GM23338 (cell line): Measurements from ENCODE around the gene STK32C. TPM values are rescaled to one million over a fixed set of nuclear protein-coding genes. Genes with fewer than 3 reads are reported as not detected.

ENCODE experiments used
- ATAC-seq: fragments of 200-7000 bp; cut with Tn5 transposase; 3 replicates; pipeline ENCODE4 v1.9.1; 2020
- DNase-seq: peaks from one replicate; pipeline ENCODE4 v3.0.0-alpha.2; 2015; ENCODE audit warnings: low spot score
- H2AFZ ChIP-seq: fragments of 200-600 bp; sonication (generic); 2 replicates; pipeline ENCODE4 v1.8.0; 2016; ENCODE audit warnings: antibody characterized with exemption, mild to moderate bottlenecking, moderate library complexity
- H3F3A ChIP-seq: fragments of 200-600 bp; sonication (generic); replicated peaks from 2 replicates; pipeline ENCODE4 v1.8.0; 2017; ENCODE audit warnings: antibody characterized with exemption, mixed run types, low read depth
- H3K27ac ChIP-seq: fragments of 200-600 bp; sonication (generic); 2 replicates; pipeline ENCODE4 v1.6.1; 2016; ENCODE audit warnings: low read depth
- H3K27me3 ChIP-seq: fragments of 200-600 bp; sonication (generic); 2 replicates; pipeline ENCODE4 v1.8.0; 2016; ENCODE audit warnings: mild to moderate bottlenecking, mixed run types, moderate library complexity; ENCODE audit not compliant: insufficient read depth
- H3K36me3 ChIP-seq: fragments of 200-600 bp; sonication (generic); 2 replicates; pipeline ENCODE4 v1.8.0; 2016; ENCODE audit warnings: mild to moderate bottlenecking; ENCODE audit not compliant: insufficient read depth
- H3K4me1 ChIP-seq: fragments of 200-600 bp; sonication (generic); 2 replicates; pipeline ENCODE4 v1.8.0; 2016; ENCODE audit warnings: mild to moderate bottlenecking, moderate library complexity; ENCODE audit not compliant: insufficient read depth
- H3K4me2 ChIP-seq: fragments of 200-600 bp; sonication (generic); 2 replicates; pipeline ENCODE4 v1.7.1; 2017; ENCODE audit warnings: mixed run types
- H3K4me3 ChIP-seq: fragments of 200-600 bp; sonication (generic); 2 replicates; pipeline ENCODE4 v1.6.1; 2016; ENCODE audit warnings: mixed run types
- H3K79me2 ChIP-seq: fragments of 200-600 bp; sonication (generic); replicated peaks from 2 replicates; pipeline ENCODE4 v1.8.0; 2017; ENCODE audit warnings: mild to moderate bottlenecking; ENCODE audit not compliant: insufficient read depth
- H3K9me2 ChIP-seq: fragments of 200-600 bp; sonication (generic); 2 replicates; pipeline ENCODE4 v1.8.0; 2017; ENCODE audit not compliant: insufficient read depth
- H4K20me1 ChIP-seq: fragments of 200-600 bp; sonication (generic); replicated peaks from 2 replicates; pipeline ENCODE4 v1.8.0; 2017; ENCODE audit warnings: mild to moderate bottlenecking; ENCODE audit not compliant: insufficient read depth
- H3K27ac Mint-ChIP-seq: 2 replicates; pipeline ENCODE4 v1.8.0; 2020; ENCODE audit warnings: inconsistent platforms, mild to moderate bottlenecking, moderate library complexity, mixed read lengths
- H3K27me3 Mint-ChIP-seq: 3 replicates; pipeline ENCODE4 v1.8.0; 2022; ENCODE audit warnings: low read depth, mild to moderate bottlenecking, moderate library complexity, mixed read lengths, inconsistent platforms; ENCODE audit not compliant: insufficient read depth, poor library complexity
- H3K36me3 Mint-ChIP-seq: 3 replicates; pipeline ENCODE4 v1.8.0; 2021; ENCODE audit warnings: low read depth, mild to moderate bottlenecking, inconsistent platforms, moderate library complexity, mixed read lengths
- H3K4me1 Mint-ChIP-seq: 3 replicates; pipeline ENCODE4 v1.8.0; 2020; ENCODE audit warnings: mild to moderate bottlenecking, inconsistent platforms, mixed read lengths
- H3K4me3 Mint-ChIP-seq: 3 replicates; pipeline ENCODE4 v1.8.0; 2021; ENCODE audit warnings: moderate library complexity, mild to moderate bottlenecking, inconsistent platforms, mixed read lengths
- H3K9me3 Mint-ChIP-seq: 3 replicates; pipeline ENCODE4 v1.8.0; 2020; ENCODE audit warnings: moderate library complexity, mild to moderate bottlenecking, inconsistent platforms, mixed read lengths
- CREB1 ChIP-seq: fragments of 250-450 bp; sonication (Bioruptor Pico); IDR thresholded peaks from 2 replicates; pipeline ENCODE4 v1.5.0; 2020; ENCODE audit warnings: low read depth, mild to moderate bottlenecking, moderate library complexity
- EZH2 ChIP-seq: fragments of 200-600 bp; sonication (generic); IDR thresholded peaks from one replicate; pipeline ENCODE4 v1.8.0; 2017; ENCODE audit warnings: antibody characterized with exemption, mild to moderate bottlenecking, low read depth; ENCODE audit not compliant: unreplicated experiment
- EZH2phosphoT487 ChIP-seq: fragments of 200-600 bp; sonication (generic); IDR thresholded peaks from one replicate; pipeline ENCODE4 v1.8.1; 2018; ENCODE audit warnings: antibody characterized with exemption; ENCODE audit not compliant: unreplicated experiment
- JUNB ChIP-seq: IDR thresholded peaks from one replicate; pipeline ENCODE4 v1.6.1; 2016; ENCODE audit warnings: antibody characterized with exemption; ENCODE audit not compliant: unreplicated experiment
- NANOG ChIP-seq: IDR thresholded peaks from 2 replicates; pipeline ENCODE4 v1.6.1; 2016; ENCODE audit warnings: antibody characterized with exemption, borderline replicate concordance
- POLR2AphosphoS5 ChIP-seq: IDR thresholded peaks from 2 replicates; pipeline ENCODE4 v1.6.1; 2016; ENCODE audit warnings: antibody characterized with exemption, low read depth
- STAT1 ChIP-seq: IDR thresholded peaks from one replicate; pipeline ENCODE4 v1.6.1; 2016; ENCODE audit warnings: antibody characterized with exemption; ENCODE audit not compliant: unreplicated experiment
- ZNF114 ChIP-seq: fragments of 250-450 bp; sonication (Bioruptor Pico); IDR thresholded peaks from 2 replicates; pipeline ENCODE4 v1.5.0; 2020; ENCODE audit warnings: mild to moderate bottlenecking, moderate library complexity
- ZNF331 ChIP-seq: fragments of 250-450 bp; sonication (Bioruptor Pico); IDR thresholded peaks from 2 replicates; pipeline ENCODE4 v1.5.0; 2020; ENCODE audit warnings: low read depth, mild to moderate bottlenecking, moderate library complexity
- polyA plus RNA-seq: library from polyadenylated mRNA; unstranded; fragments of >200 nt; fragmentation: Nextera tagmentation; extraction: Ambion mirVana; gene quantifications from 2 replicates; pipeline ENCODE4 v1.2.1, GENCODE V29; 2016
- total RNA-seq: library from RNA; depleted of rRNA; stranded (reverse); fragments of >200 nt; shearing (Covaris generic); gene quantifications from 2 replicates; pipeline ENCODE4 v1.2.3, GENCODE V29; 2014
- TF ChIP-seq, protein P1 (sequence below): IDR thresholded peaks from one replicate; pipeline ENCODE4 v1.6.1; 2018; ENCODE audit warnings: antibody characterized with exemption; ENCODE audit not compliant: unreplicated experiment
- TF ChIP-seq, protein P2 (sequence below): IDR thresholded peaks from 2 replicates; pipeline ENCODE4 v1.6.1; 2016; ENCODE audit warnings: antibody characterized with exemption
- TF ChIP-seq, protein P3 (sequence below), 2 experiments: fragments of 200-600 bp in 1 of 2; sonication (generic) in 1 of 2; conservative IDR thresholded peaks; 2 replicates each; pipeline versions ENCODE4 v1.5.1 to v1.6.1; 2016 to 2017; ENCODE audit warnings: antibody characterized with exemption in 2 of 2, low read depth in 2 of 2, mild to moderate bottlenecking in 2 of 2, moderate library complexity in 1 of 2

Gene STK32C
- total and polyA plus RNA-seq, 2 experiments from 2014 or later: 10.2 to 20.5 TPM

DNA sequence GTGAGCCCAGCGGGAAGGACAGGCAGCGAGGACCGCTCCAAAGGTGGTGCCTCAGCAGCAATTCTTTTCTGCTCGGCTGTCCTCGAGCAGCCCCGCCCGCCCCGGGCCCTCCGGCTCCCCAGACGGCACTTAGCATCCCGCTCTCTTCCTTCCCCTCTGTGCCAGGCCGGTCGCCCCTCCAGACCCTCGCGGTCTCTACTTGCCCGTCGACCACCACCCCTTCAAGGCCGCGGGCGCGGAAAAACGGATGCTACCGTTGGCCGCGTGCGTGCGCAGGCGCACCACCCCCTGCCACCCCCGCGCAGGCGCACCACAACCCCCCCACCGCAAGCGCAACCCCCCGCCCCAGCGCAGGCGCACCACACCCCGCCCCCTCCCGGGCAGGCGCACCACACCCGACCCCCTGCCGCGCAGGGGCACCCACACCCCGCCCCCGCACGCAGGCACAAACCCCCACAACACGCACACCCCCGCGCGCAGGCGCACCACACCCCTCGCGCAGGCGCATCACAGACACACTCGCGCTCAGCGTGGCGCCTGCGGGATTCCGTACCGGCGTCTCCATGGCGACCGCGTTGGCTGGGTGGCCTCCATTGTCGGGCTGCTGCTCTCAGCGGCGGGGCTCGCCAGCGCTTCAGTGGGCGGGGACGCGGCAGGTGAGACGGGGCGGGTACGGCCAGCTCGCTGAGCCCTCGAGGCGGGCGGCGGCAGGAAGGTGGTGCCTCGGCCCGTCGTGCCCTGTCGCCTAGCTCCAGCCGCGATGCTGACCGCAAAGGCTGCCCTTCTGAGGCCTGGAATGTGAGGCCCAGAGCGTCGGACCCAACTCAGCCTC lies 24.1 kb upstream of the STK32C start, which contains the start of gene LRRC27:
LRRC27 (plus strand) TSS at position 593 of the 832 bp plus-strand sequence. CDS start 1,332 bp downstream, outside the sequence.
- 0 out of 2 replicates have a peak, but pooled peaks cover 6% of the 10 kb centered on the region for H3F3A ChIP-seq
- no peaks in the 10 kb centered on the region for H3K36me3 ChIP-seq
- H3K27ac ChIP-seq: peak within 1 kb of the TSS; percentile 61; the same call in 1 of the 2 replicates
- peak within 1 kb of the TSS; percentile 90 for H3K4me3 ChIP-seq
- ATAC-seq: peak; percentile 88
- peaks cover 40% of the 10 kb centered on the region for H3K4me1 Mint-ChIP-seq
- H3K27me3 Mint-ChIP-seq: peaks cover 24% of the 10 kb centered on the region
- no peaks in the 10 kb centered on the region; the same call in none of the 2 replicates for H4K20me1 ChIP-seq
- peak within 1 kb of the TSS; percentile 85 for H3K27ac Mint-ChIP-seq
- H3K4me3 Mint-ChIP-seq: peak within 1 kb of the TSS; percentile 95
- DNase-seq: peak; percentile 97
- peaks cover 4% of the 10 kb centered on the region; the same call in 2 of the 3 replicates for H3K9me3 Mint-ChIP-seq
- H3K27me3 ChIP-seq: no peaks in the 10 kb centered on the region
- TF ChIP-seq POLR2AphosphoS5 (peak; percentile 73), NANOG (no peak), CREB1 (CRISPR knock-in tag) (no peak)
- TF ChIP-seq, protein P1, sequence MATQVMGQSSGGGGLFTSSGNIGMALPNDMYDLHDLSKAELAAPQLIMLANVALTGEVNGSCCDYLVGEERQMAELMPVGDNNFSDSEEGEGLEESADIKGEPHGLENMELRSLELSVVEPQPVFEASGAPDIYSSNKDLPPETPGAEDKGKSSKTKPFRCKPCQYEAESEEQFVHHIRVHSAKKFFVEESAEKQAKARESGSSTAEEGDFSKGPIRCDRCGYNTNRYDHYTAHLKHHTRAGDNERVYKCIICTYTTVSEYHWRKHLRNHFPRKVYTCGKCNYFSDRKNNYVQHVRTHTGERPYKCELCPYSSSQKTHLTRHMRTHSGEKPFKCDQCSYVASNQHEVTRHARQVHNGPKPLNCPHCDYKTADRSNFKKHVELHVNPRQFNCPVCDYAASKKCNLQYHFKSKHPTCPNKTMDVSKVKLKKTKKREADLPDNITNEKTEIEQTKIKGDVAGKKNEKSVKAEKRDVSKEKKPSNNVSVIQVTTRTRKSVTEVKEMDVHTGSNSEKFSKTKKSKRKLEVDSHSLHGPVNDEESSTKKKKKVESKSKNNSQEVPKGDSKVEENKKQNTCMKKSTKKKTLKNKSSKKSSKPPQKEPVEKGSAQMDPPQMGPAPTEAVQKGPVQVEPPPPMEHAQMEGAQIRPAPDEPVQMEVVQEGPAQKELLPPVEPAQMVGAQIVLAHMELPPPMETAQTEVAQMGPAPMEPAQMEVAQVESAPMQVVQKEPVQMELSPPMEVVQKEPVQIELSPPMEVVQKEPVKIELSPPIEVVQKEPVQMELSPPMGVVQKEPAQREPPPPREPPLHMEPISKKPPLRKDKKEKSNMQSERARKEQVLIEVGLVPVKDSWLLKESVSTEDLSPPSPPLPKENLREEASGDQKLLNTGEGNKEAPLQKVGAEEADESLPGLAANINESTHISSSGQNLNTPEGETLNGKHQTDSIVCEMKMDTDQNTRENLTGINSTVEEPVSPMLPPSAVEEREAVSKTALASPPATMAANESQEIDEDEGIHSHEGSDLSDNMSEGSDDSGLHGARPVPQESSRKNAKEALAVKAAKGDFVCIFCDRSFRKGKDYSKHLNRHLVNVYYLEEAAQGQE: no peak
- H2AFZ ChIP-seq: peak within 1 kb of the TSS; percentile 94
- H3K4me1 ChIP-seq: peaks cover 20% of the 10 kb centered on the region
- H3K79me2 ChIP-seq: peaks cover 44% of the 10 kb centered on the region
- H3K9me2 ChIP-seq: no peaks in the 10 kb centered on the region
- H3K36me3 Mint-ChIP-seq: peaks cover 15% of the 10 kb centered on the region
- peak within 1 kb of the TSS; percentile 96 for H3K4me2 ChIP-seq

DNA sequence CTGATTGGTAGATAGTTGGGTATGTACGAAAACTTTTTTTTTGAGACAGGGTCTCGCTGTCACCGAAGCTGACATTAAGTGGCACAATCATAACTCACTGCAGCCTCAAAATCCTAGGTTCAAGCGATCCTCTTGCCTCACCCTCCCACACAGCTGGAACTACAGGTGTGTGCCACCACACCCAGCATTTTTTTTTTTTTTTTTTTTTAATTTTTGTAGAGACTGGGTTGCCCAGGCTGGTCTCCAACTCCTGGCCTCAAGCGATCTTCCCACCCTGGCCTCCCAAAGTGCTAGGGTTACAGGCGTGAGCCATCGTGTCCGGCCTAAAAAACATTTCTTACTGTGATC lies 22.7 kb upstream of the STK32C start:
- Histone ChIP-seq H4K20me1 (no peaks in the 10 kb centered on the region; the same call in none of the 2 replicates), H3K9me2 (no peaks in the 10 kb centered on the region), H3K36me3 (no peaks in the 10 kb centered on the region), H3K27ac (no peak overlapping the region), H3K79me2 (peaks cover 51% of the 10 kb centered on the region), H3K4me3 (peak overlapping the region; percentile 90), H3K4me1 (peaks cover 19% of the 10 kb centered on the region), H3F3A (0 out of 2 replicates have a peak, but pooled peaks cover 4% of the 10 kb centered on the region), H3K27me3 (no peaks in the 10 kb centered on the region), H2AFZ (no peak overlapping the region), H3K4me2 (peak overlapping the region; percentile 96)
- DNase-seq: no peak
- H3K36me3 Mint-ChIP-seq: peaks cover 28% of the 10 kb centered on the region
- no peak for ATAC-seq
- H3K9me3 Mint-ChIP-seq: peaks cover 4% of the 10 kb centered on the region; the same call in 2 of the 3 replicates
- peak overlapping the region; percentile 24; the same call in 1 of the 2 replicates for H3K27ac Mint-ChIP-seq
- peaks cover 23% of the 10 kb centered on the region for H3K27me3 Mint-ChIP-seq
- peaks cover 30% of the 10 kb centered on the region for H3K4me1 Mint-ChIP-seq
- peak overlapping the region; percentile 95 for H3K4me3 Mint-ChIP-seq
- TF ChIP-seq JUNB (no peak), EZH2 (no peak), EZH2phosphoT487 (no peak), ZNF331 (CRISPR knock-in tag) (no peak), STAT1 (no peak), ZNF114 (CRISPR knock-in tag) (no peak), CREB1 (CRISPR knock-in tag) (no peak)
- TF ChIP-seq, protein P2, sequence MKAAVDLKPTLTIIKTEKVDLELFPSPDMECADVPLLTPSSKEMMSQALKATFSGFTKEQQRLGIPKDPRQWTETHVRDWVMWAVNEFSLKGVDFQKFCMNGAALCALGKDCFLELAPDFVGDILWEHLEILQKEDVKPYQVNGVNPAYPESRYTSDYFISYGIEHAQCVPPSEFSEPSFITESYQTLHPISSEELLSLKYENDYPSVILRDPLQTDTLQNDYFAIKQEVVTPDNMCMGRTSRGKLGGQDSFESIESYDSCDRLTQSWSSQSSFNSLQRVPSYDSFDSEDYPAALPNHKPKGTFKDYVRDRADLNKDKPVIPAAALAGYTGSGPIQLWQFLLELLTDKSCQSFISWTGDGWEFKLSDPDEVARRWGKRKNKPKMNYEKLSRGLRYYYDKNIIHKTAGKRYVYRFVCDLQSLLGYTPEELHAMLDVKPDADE: no peak
- TF ChIP-seq, protein P3, sequence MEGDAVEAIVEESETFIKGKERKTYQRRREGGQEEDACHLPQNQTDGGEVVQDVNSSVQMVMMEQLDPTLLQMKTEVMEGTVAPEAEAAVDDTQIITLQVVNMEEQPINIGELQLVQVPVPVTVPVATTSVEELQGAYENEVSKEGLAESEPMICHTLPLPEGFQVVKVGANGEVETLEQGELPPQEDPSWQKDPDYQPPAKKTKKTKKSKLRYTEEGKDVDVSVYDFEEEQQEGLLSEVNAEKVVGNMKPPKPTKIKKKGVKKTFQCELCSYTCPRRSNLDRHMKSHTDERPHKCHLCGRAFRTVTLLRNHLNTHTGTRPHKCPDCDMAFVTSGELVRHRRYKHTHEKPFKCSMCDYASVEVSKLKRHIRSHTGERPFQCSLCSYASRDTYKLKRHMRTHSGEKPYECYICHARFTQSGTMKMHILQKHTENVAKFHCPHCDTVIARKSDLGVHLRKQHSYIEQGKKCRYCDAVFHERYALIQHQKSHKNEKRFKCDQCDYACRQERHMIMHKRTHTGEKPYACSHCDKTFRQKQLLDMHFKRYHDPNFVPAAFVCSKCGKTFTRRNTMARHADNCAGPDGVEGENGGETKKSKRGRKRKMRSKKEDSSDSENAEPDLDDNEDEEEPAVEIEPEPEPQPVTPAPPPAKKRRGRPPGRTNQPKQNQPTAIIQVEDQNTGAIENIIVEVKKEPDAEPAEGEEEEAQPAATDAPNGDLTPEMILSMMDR (conservative IDR thresholded peaks at IDR 0.05; ENCODE audit: low read depth in 2 of 2): no peak
- TF ChIP-seq, protein P1: no peak
